ENCODE data around the gene ABLIM2.

DNA sequence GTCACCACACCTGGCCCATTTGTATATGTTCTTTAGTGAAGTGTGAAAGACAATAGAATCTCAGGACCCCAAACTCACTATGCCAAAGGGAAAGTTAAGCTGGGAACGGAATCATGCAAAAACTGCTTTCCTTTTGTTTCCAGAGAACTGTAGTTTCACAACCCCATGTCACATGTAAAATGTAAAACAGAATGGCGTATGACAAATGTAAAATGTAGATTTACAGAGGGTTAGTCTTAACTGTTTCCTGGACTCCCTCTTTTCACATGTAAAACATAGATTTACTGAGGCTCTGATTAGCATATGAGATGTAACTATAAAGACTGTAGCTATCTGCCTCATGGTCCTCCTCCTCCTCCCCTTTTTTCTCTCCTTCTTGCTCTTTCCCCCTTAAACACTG is 66.3 kb downstream of the ABLIM2 start:
- no peak for TF ChIP-seq EZH2 (IDR thresholded peaks at IDR 0.05; ENCODE audit: borderline replicate concordance, insufficient read depth, low read depth, low read length, poor library complexity, severe bottlenecking)
- TF ChIP-seq, protein P1, sequence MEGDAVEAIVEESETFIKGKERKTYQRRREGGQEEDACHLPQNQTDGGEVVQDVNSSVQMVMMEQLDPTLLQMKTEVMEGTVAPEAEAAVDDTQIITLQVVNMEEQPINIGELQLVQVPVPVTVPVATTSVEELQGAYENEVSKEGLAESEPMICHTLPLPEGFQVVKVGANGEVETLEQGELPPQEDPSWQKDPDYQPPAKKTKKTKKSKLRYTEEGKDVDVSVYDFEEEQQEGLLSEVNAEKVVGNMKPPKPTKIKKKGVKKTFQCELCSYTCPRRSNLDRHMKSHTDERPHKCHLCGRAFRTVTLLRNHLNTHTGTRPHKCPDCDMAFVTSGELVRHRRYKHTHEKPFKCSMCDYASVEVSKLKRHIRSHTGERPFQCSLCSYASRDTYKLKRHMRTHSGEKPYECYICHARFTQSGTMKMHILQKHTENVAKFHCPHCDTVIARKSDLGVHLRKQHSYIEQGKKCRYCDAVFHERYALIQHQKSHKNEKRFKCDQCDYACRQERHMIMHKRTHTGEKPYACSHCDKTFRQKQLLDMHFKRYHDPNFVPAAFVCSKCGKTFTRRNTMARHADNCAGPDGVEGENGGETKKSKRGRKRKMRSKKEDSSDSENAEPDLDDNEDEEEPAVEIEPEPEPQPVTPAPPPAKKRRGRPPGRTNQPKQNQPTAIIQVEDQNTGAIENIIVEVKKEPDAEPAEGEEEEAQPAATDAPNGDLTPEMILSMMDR (IDR thresholded peaks at IDR 0.05) = no peak
